VCaP (cell line): ENCODE data around the gene HPS1.

Experiments
- H3K27ac ChIP-seq: fragments of 450-650 bp; 2 replicates; pipeline ENCODE4 v1.5.1; 2017
- TF ChIP-seq, protein P1 (sequence below): fragments of 450-650 bp; conservative IDR thresholded peaks from 2 replicates; pipeline ENCODE4 v1.5.1; 2017; ENCODE audit warnings: mild to moderate bottlenecking, moderate library complexity

The HPS1 gene

DNA sequence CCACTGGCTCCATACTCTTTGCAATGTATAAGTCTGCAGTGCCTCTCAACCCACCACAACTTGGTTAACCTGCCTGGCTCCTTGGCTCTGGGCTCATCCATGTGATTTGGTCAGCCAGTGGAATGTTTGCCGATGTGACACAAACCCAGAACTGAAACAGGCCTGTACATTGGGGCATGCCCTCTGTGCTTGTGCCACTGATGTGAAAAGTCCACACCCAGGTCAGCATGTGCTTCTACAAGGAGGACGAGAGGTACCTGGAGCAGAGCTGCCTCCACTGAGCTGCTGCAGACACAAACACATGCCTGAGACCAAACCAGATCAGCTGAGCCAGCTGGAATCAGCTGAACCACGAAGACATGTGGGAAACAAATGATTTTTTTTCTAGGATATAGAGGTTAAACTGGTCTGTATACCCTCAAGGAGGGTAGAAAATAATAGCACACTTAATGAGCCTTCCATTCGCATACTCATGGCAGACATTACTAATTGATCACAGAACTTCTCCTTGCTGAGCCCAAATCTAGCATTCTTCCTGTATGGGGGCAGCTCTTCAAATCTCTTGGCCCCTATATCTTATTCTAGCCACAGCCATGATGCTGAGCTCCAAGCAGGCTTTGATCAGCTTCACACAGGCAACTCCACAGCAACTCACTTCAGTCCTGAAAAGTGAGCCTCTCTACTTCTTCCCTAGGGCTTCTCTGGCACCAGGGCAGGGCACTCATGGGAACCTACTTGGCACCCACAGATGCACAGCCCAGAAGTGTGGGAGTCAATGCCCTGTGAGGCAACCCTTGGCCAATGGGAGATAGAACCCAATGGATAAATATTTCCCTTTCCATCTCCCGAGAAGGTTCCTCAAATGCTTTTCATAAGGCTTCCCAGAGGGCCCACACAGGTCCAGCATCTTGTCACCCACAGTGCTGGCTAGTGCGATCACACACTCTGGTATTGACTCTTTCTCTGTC is 50.4 kb downstream of the HPS1 start:
- TF ChIP-seq, protein P1, sequence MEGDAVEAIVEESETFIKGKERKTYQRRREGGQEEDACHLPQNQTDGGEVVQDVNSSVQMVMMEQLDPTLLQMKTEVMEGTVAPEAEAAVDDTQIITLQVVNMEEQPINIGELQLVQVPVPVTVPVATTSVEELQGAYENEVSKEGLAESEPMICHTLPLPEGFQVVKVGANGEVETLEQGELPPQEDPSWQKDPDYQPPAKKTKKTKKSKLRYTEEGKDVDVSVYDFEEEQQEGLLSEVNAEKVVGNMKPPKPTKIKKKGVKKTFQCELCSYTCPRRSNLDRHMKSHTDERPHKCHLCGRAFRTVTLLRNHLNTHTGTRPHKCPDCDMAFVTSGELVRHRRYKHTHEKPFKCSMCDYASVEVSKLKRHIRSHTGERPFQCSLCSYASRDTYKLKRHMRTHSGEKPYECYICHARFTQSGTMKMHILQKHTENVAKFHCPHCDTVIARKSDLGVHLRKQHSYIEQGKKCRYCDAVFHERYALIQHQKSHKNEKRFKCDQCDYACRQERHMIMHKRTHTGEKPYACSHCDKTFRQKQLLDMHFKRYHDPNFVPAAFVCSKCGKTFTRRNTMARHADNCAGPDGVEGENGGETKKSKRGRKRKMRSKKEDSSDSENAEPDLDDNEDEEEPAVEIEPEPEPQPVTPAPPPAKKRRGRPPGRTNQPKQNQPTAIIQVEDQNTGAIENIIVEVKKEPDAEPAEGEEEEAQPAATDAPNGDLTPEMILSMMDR = no peak
- no peak overlapping the region for H3K27ac ChIP-seq

DNA sequence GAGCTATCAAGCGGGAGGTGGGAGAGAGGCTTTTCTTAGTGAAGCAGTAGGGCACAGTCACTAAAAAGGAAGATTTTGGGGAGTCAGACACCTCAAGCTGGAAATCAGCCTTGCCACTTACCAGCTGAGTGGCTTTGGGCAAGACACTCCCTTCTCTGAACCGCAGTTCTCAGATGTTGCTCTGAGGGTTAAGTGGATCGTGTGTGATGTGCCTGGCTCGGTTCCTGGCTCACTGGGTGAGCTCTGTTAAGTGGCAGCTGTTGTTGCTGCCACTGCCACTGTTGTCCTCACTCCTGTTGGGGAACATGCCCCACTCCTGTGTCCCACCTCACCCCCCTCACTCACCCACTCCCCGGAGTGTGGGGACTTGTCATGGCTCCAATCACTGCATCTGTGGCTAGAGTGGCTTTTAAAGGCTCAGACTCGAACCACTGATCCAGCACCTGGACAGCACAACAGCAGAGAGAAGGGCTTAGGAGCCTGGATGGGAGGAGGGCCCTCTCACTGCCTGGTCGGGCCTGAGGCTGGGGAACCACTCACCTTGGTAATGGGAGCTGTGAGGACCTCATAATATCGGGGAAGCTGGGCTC is 51.8 kb downstream of the HPS1 start:
- no peak overlapping the region for H3K27ac ChIP-seq
- TF ChIP-seq, protein P1 = no peak

DNA sequence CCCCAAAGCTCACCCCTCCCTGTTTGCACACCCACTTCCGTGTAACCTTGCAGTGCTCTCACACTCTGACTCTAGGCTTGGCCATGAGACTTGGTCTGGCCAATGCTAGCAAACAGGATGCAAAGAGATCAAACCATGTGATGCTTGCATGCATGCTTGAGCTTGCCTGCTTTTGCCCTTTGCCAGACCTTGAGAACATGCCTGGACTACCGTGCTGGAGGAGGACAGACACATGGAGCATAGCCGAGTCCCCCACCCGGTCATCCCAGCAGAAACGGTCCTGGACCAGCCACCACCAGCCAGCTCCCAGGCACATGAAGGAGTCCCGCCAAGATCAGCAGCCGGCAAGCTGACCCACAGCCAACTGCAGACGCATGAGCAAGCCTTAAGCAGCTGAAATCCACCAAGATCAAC is 55.1 kb downstream of the HPS1 start:
- no peak overlapping the region for H3K27ac ChIP-seq
- TF ChIP-seq, protein P1 = no peak

DNA sequence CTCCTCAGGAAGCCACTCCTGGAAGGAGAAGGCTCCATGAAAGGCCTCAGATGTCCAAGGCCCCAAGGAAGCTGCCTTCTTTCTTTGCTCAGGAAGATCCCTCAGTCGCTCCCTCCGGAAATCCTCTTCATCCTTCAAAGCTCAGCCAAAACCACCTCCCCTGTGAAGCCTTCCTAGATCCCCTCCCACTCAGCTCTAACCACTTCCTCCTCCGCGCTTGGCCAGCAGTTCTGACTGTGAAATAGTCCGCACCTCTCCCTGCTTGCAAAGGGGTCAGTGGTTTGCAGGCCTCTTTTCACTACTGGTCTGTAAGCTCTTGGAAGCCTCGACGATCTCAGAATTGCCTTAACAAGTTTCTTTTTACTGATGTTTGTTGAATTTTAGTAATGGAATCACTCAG is 55.7 kb downstream of the HPS1 start:
- TF ChIP-seq, protein P1 = no peak
- H3K27ac ChIP-seq = no peak overlapping the region

DNA sequence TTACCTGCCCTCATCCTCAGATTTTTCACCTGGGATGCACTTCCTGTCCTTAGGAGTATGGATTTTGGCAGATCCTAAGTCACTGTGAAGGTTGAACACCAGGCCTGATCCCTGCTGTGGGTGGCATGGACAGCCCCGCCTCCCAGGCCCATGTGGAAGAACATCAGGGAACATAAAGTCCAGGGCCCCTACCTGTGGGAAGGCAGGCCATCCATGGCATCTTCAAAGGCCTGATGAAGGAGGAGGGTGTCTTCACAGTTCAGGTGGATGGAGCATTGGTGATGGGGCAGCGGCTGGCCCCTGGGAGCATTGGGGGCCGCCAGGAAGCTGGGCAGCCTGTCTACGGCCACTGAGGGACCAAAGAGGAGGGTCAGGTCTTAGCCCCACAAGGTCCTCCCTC is 56.3 kb downstream of the HPS1 start:
- TF ChIP-seq, protein P1 = no peak
- H3K27ac ChIP-seq = no peak overlapping the region

DNA sequence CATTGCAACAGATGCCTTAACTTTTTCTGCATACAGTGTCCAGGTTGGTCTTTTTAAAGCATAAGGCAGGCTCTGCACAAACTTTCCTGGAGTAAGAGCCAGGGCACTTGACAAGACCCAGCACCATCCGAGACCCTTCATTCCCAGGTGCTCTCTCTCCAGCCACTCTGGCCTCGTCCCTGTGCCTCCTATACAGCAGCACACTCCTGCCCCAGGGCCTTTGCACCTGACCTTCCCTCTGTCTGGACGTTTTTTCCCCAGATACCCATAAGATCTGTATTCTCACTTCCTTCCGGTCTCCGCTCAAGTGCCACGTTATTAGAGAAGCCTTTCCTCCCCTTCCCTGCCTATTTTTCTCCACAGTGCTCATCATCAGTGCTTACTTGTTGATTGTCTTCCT is 57.3 kb downstream of the HPS1 start:
- no peak overlapping the region for H3K27ac ChIP-seq
- TF ChIP-seq, protein P1 = no peak

DNA sequence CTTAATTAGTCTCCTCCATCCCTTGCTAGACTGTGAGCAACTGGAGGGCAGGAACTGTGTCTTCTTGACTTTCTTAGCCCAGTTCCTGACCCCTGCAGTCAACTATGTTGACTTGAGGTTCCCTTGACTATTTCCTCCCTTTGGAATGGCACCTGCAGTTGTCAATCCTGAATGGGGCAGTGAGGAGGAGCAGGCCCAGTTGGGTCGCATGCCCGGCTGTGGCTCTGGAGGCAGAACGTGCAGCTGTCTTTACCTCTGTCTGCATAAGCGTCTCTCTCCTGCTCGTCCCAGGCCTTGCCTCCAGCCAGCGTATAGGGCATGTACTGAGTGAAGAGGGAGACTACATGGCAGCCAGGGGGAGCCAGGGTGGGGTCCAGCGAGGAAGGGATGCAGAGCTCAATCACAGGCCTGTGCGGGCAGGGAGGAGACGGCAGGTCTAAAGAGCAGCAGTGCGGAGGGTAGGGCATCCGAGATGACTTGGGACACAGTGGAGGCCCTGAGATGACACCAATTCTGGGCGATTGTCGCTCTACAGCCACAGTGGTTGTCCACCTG is 58.6 kb downstream of the HPS1 start:
- H3K27ac ChIP-seq = no peak overlapping the region
- TF ChIP-seq, protein P1 = no peak
